22Rv1 (cell line): ENCODE results near the gene UTP4.

Experiments used
- H3K27ac ChIP-seq: fragments of 450-650 bp; 2 replicates; pipeline ENCODE4 v1.5.1; 2017
- ZFX ChIP-seq: fragments of 450-650 bp; IDR thresholded peaks from 2 replicates; pipeline ENCODE4 v1.6.1; 2017; ENCODE audit warnings: antibody characterized with exemption, borderline replicate concordance
- TF ChIP-seq, protein P1 (sequence below): fragments of 450-650 bp; IDR thresholded peaks from 2 replicates; pipeline ENCODE4 v1.5.1; 2017; ENCODE audit warnings: mild to moderate bottlenecking

Gene UTP4

DNA sequence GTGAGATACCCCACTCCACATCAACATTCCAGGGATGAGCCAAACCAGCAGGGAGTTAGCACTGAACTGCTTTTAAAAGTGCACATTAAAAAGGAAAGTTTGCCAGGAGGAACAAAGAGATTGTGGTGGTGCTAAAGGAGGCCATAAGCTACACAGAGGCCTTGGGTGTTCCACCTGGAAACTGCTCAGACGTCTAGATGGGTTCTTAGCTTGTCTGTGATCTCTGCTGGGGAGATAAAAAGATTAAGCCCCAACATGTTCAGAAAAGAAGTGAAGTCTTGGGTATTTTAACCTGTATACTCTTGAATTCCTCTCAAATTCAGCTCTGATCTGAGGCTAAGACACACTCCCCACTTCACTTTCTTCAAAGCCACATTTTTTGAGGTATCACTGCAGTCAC lies 16.6 kb upstream of the UTP4 start:
- TF ChIP-seq, protein P1, sequence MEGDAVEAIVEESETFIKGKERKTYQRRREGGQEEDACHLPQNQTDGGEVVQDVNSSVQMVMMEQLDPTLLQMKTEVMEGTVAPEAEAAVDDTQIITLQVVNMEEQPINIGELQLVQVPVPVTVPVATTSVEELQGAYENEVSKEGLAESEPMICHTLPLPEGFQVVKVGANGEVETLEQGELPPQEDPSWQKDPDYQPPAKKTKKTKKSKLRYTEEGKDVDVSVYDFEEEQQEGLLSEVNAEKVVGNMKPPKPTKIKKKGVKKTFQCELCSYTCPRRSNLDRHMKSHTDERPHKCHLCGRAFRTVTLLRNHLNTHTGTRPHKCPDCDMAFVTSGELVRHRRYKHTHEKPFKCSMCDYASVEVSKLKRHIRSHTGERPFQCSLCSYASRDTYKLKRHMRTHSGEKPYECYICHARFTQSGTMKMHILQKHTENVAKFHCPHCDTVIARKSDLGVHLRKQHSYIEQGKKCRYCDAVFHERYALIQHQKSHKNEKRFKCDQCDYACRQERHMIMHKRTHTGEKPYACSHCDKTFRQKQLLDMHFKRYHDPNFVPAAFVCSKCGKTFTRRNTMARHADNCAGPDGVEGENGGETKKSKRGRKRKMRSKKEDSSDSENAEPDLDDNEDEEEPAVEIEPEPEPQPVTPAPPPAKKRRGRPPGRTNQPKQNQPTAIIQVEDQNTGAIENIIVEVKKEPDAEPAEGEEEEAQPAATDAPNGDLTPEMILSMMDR: no peak
- TF ChIP-seq ZFX: no peak
- no peak overlapping the region for H3K27ac ChIP-seq

DNA sequence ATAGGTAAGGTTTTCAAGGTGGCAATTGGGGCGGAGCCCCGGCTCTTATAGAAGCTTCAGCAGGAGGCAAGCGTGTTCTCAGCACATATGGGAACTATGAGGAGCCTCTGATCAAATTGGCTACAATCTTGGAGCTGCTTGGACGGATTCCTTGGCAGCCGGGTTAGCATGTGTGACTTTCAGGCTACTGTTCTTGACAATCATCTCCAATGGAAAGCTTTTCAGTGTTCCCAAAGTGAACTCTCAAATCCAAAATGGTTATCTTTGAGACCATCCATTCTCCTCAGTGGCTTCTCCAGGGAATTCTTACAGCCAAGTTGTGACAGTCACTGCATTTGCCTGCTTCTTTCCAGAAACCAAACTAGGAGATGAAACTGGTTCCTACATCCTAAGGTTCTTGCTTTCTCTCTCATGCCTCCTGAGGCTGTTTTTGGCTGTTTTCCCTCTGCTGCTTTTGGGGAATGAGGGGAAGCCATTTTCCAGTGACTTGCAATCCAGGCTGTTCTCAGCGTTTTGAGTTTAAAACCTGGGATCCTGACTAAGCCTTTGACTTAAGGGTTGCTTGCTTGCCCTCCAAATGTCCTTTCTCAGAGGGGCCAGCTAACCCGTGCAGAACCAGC lies 16.1 kb upstream of the UTP4 start:
- TF ChIP-seq, protein P1: no peak
- no peak for TF ChIP-seq ZFX
- H3K27ac ChIP-seq: no peak overlapping the region

DNA sequence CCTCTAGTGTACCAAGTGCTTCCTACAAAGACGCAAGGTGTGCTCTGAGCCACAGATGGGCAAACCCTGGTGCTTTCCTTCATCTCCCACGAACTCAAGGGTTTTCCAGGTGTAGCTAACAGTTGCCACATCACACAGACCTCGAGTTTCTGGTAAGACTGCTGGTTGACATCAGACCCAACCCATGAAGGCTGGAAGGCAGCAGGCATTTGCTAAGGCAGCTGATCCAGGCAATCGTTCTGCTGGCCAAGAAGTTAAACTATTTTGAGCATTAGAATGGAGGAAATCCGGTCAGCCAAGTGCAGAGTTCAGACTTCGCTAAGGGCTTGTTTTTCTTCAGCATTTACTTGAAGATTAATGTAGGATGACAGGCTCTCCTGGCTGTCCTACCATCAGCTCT lies 15.5 kb upstream of the UTP4 start:
- TF ChIP-seq, protein P1: no peak
- TF ChIP-seq ZFX: no peak
- H3K27ac ChIP-seq: no peak overlapping the region

DNA sequence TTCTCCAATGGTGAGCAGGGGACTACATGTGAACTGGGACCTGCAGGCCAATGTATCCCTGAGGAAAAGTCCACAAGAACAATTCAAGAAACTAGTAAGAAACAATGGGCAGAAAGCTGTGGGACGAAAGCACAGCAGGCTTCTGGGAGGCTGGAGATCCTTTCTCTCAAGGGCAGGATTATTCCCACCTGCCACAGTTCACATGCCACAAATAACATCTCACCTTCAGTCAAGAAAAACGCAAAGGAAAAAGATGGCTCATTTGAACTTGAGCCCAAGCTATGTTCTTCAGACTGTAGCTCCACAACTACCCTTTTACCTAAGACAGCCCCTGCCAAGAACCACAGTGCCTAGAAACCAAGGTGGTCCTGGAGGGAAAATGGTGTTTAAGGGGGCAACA lies 14.0 kb upstream of the UTP4 start:
- no peak overlapping the region for H3K27ac ChIP-seq
- TF ChIP-seq, protein P1: no peak
- no peak for TF ChIP-seq ZFX

DNA sequence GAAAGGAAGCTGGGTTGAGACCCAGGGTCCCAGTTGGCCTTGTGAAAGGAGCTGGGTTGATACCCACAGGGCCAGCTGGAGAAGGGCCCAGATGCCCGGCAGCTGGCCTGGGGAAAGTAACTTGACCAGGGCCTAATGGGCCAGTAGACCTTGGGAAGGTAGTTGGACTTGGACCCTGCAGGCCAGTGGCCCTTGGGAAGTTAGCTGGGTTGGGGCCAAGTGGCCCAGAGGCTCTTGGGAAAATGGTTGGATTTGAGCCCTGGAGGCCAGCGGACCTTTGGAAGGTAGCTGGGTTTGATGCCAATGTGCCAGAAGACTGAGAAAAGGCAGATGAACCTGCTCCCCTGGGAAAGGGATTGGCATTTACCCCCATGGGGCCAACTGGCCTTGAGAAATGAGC lies 13.5 kb upstream of the UTP4 start:
- no peak overlapping the region for H3K27ac ChIP-seq
- no peak for TF ChIP-seq ZFX
- TF ChIP-seq, protein P1: no peak

DNA sequence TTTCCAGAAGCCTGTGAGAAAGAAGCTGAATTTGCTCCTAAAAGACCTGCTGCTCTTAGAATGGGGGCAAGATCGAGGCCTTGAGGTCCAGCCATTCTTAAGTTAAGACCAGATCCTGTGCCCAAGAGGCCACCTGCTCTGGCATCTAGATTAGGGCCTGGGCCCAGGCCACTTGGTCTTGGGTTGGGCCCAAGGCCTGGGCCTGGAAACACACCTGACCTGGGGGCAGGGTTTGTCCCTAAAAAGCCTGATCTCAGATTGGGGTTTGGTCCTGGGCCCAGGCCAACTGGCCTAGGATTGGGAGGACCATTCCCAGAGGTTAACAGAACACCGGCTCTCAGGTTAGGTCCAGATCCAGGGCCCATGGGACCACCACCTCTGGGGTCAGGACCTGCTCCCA lies 12.9 kb upstream of the UTP4 start:
- TF ChIP-seq, protein P1: no peak
- TF ChIP-seq ZFX: no peak
- no peak overlapping the region for H3K27ac ChIP-seq

DNA sequence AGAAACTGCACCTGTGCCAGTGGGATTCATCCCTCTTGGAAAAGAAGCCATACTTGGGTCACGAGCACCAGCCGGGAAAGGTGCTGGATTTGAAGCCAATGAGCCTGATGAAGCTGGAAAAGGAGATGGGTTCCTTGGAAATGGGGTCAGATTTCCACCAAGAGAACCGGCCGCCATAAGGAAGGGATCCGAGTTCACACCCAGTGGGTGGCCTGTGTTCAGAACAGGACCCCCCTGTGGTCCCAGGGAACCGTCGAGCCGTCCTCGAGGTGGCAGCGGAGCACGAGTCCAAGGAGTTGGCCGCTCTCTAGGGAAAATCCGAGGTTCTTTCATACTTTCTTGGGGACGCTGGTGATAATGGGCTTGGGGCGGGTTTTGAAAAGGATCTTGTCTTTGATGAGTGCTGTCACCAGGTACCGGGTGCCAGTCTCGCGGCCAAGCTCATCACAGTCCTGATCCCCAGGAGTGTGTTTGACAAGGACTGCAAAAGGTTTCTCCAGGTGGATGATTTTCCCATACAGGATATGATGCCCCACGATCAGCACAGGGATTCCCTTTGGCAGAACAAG lies 12.3 kb upstream of the UTP4 start:
- TF ChIP-seq ZFX: no peak
- TF ChIP-seq, protein P1: no peak
- H3K27ac ChIP-seq: no peak overlapping the region
